ENCODE data around the gene GRN. TPM values are rescaled to one million over a fixed set of nuclear protein-coding genes. Genes with fewer than 3 reads are reported as not detected.

Gene GRN
- total RNA-seq, 6 experiments from 2014 or later: 186 to 249 (median 221) TPM

DNA sequence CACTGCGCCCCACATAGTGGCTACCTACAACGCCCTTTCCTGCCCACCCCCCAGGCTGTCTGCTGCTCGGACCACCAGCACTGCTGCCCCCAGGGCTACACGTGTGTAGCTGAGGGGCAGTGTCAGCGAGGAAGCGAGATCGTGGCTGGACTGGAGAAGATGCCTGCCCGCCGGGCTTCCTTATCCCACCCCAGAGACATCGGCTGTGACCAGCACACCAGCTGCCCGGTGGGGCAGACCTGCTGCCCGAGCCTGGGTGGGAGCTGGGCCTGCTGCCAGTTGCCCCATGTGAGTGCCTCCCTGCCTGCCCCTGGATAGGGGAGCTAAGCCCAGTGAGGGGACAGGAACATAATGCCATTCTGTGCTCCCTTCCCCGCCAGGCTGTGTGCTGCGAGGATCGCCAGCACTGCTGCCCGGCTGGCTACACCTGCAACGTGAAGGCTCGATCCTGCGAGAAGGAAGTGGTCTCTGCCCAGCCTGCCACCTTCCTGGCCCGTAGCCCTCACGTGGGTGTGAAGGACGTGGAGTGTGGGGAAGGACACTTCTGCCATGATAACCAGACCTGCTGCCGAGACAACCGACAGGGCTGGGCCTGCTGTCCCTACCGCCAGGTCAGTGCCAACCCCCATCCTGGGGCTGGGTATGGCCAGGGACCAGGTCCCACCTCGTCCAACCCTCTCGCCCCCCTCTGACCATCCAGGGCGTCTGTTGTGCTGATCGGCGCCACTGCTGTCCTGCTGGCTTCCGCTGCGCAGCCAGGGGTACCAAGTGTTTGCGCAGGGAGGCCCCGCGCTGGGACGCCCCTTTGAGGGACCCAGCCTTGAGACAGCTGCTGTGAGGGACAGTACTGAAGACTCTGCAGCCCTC is 7.1 kb downstream of the GRN start:
- peaks cover 12% of the 10 kb centered on the region for H3K4me1 Mint-ChIP-seq (ENCODE audit: low read depth)
- peaks cover 4% of the 10 kb centered on the region; the same call in 1 of the 2 replicates for H3K36me3 Mint-ChIP-seq (ENCODE audit: low read depth)
- no peaks in the 10 kb centered on the region for H3K9me3 Mint-ChIP-seq
- H3K27me3 Mint-ChIP-seq (ENCODE audit: insufficient read depth): peaks cover 3% of the 10 kb centered on the region; the same call in 1 of the 2 replicates
- H3K4me3 Mint-ChIP-seq: no peak overlapping the region
- DNase-seq: no peak
- TF ChIP-seq, protein P1, sequence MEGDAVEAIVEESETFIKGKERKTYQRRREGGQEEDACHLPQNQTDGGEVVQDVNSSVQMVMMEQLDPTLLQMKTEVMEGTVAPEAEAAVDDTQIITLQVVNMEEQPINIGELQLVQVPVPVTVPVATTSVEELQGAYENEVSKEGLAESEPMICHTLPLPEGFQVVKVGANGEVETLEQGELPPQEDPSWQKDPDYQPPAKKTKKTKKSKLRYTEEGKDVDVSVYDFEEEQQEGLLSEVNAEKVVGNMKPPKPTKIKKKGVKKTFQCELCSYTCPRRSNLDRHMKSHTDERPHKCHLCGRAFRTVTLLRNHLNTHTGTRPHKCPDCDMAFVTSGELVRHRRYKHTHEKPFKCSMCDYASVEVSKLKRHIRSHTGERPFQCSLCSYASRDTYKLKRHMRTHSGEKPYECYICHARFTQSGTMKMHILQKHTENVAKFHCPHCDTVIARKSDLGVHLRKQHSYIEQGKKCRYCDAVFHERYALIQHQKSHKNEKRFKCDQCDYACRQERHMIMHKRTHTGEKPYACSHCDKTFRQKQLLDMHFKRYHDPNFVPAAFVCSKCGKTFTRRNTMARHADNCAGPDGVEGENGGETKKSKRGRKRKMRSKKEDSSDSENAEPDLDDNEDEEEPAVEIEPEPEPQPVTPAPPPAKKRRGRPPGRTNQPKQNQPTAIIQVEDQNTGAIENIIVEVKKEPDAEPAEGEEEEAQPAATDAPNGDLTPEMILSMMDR (IDR thresholded peaks at IDR 0.05): no peak
- H3K27ac Mint-ChIP-seq: no peak overlapping the region

DNA sequence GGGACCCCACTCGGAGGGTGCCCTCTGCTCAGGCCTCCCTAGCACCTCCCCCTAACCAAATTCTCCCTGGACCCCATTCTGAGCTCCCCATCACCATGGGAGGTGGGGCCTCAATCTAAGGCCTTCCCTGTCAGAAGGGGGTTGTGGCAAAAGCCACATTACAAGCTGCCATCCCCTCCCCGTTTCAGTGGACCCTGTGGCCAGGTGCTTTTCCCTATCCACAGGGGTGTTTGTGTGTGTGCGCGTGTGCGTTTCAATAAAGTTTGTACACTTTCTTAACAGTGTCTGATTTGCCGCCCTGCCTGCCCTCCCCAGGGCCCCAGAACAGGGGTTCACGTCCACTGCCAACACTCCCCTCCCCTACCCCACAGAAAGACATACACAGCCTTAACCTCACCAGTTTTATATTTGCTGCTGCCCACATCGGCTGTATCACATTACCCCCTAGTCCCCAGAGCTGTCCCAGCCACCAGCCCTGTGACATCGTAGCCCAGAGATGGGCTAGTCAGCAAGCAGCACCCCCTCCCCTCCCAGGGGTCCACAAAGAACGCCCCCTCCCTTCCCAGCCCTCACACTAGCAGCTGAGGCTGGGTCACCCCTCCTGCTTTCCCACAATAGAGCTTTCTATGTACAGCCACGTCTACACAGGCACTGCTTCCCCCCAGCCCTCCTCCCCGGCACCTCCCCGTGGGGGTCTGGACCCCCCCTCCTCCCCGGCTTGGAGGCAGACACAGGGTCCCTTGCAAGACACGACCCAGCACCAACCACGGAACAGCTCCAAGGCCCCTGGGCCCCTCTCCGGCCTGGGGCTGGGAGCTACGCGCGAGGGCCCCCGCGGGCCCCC is 7.9 kb downstream of the GRN start:
- peaks cover 6% of the 10 kb centered on the region for H3K4me1 Mint-ChIP-seq (ENCODE audit: low read depth)
- TF ChIP-seq, protein P1 (IDR thresholded peaks at IDR 0.05): no peak
- H3K27me3 Mint-ChIP-seq (ENCODE audit: insufficient read depth): peaks cover 3% of the 10 kb centered on the region
- H3K4me3 Mint-ChIP-seq: no peak overlapping the region
- no peaks in the 10 kb centered on the region for H3K9me3 Mint-ChIP-seq
- peaks cover 4% of the 10 kb centered on the region; the same call in 1 of the 2 replicates for H3K36me3 Mint-ChIP-seq (ENCODE audit: low read depth)
- no peak for DNase-seq
- no peak overlapping the region for H3K27ac Mint-ChIP-seq

DNA sequence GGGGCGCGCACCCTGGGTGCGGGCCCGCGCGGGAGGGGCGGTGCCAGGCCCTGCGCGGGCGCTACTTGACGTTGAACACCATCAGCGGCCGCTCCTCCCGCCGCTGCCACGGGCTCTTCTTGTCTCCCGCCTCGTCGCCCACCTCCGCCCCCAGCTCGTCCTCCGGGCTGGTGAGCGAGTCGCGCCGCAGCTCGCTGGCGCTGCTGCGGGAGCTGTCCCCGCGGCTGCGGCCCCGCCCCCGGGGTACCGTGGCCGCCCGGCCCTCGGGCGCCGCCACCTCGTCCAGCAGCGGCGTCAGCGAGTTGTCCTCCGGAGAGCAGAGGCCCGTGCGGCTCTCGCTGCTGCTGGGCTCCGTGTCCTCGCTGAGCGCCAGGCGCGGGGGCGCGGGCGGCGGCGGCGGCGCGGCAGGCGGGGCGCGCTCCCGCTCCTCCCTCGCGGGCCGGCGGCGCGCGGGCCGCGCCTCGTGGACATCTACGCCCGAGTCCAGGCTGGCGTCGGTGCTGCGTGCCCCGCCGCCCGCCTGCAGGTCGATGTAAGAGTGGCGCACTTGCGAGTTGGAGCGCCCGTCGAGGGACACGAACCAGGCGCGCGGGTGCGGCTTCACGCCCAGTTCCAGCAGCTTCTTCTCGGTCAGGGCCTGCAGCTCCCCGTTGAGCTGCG is 8.7 kb downstream of the GRN start:
- no peak overlapping the region for H3K4me3 Mint-ChIP-seq
- no peak for DNase-seq
- H3K9me3 Mint-ChIP-seq: no peaks in the 10 kb centered on the region
- TF ChIP-seq, protein P1 (IDR thresholded peaks at IDR 0.05): no peak
- H3K36me3 Mint-ChIP-seq (ENCODE audit: low read depth): peaks cover 4% of the 10 kb centered on the region; the same call in 1 of the 2 replicates
- peaks cover 5% of the 10 kb centered on the region for H3K27me3 Mint-ChIP-seq (ENCODE audit: insufficient read depth)
- H3K4me1 Mint-ChIP-seq (ENCODE audit: low read depth): no peaks in the 10 kb centered on the region
- H3K27ac Mint-ChIP-seq: no peak overlapping the region

DNA sequence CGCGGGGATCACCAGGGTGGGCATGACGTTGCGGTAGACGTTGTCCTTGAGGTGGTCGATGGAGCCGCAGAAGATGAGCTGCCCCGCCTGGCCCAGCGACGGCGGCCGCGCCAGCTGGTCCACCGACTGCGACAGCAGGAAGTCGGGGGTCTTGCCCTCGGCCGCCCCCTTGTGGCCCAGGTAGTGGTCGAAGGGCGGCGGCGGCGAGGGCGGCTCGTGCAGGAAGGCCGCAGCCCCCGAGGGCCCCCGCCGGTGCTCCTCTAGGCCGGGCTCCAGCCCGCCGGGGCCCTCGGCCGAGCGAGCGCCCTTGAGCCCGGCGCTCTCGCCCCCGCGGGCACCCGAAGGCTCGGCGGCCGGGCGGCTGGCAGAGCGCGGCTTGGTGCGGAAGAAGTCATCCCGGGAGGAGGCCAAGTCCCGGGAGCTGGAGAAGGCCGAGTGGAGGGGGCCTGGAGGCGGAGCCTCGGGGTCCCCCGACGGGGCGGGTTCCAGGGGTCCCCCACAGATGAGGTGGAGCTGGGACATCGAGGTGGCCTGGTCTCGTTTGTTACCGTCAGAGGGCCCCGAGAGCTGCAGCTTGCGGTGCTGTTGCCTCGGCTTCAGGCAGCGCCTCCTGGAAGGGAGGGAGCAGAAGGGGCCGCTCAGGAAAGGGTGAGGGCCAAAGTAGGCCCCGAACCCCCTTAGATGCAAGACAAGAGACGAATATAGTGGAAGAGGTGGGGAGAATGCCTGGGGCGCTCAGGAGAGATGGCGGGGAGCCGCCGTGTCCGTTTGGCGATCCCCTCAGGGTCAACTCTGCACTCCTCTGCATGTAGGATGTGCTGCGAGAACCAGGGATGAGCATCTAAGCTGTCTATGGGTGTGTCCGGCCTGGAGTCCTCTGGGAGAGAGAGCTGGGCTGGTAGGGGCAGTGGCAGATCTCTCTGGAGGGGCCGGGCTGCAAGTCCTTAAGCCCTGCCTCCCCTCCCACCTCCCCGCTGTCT is 9.8 kb downstream of the GRN start:
- DNase-seq: no peak
- Mint-ChIP-seq H3K9me3 (no peaks in the 10 kb centered on the region), H3K4me1 (ENCODE audit: low read depth) (no peaks in the 10 kb centered on the region), H3K4me3 (no peak overlapping the region), H3K36me3 (ENCODE audit: low read depth) (peaks cover 4% of the 10 kb centered on the region; the same call in 1 of the 2 replicates), H3K27me3 (ENCODE audit: insufficient read depth) (peaks cover 7% of the 10 kb centered on the region), H3K27ac (no peak overlapping the region)
- TF ChIP-seq, protein P1 (IDR thresholded peaks at IDR 0.05): peak; percentile 54
